ENCODE data around the gene ASTN2. TPM values are rescaled to one million over a fixed set of nuclear protein-coding genes. Genes with fewer than 3 reads are reported as not detected.

ASTN2 gene
- total and polyA plus RNA-seq, 2 experiments from 2014 or later: 7.0 to 24.6 TPM

- H3K27me3 Mint-ChIP-seq (ENCODE audit: insufficient read depth, low read depth, poor library complexity): no peaks in the 10 kb centered on the region
- Histone ChIP-seq H3F3A (replicated peaks; ENCODE audit: low read depth) (no peaks in the 10 kb centered on the region), H3K4me1 (ENCODE audit: insufficient read depth) (peaks cover 17% of the 10 kb centered on the region), H3K36me3 (ENCODE audit: insufficient read depth) (no peaks in the 10 kb centered on the region), H3K79me2 (replicated peaks; ENCODE audit: insufficient read depth) (no peaks in the 10 kb centered on the region), H3K9me2 (ENCODE audit: insufficient read depth) (no peaks in the 10 kb centered on the region), H3K27ac (ENCODE audit: low read depth) (no peak overlapping the region), H4K20me1 (replicated peaks; ENCODE audit: insufficient read depth) (no peaks in the 10 kb centered on the region; the same call in none of the 2 replicates), H2AFZ (no peak overlapping the region), H3K4me3 (no peak overlapping the region), H3K4me2 (no peak overlapping the region), H3K27me3 (ENCODE audit: insufficient read depth) (no peaks in the 10 kb centered on the region)
- peaks cover 26% of the 10 kb centered on the region for H3K4me1 Mint-ChIP-seq
- no peak overlapping the region for H3K4me3 Mint-ChIP-seq
- no peak overlapping the region for H3K27ac Mint-ChIP-seq
- no peak for TF ChIP-seq CTCF (conservative IDR thresholded peaks at IDR 0.05; ENCODE audit: low read depth in 2 of 2)
- no peak for TF ChIP-seq ZNF331 (CRISPR knock-in tag; IDR thresholded peaks at IDR 0.05; ENCODE audit: low read depth)
- TF ChIP-seq JUNB (IDR thresholded peaks at IDR 0.05; ENCODE audit: unreplicated experiment): no peak
- no peak for TF ChIP-seq REST (IDR thresholded peaks at IDR 0.05; ENCODE audit: unreplicated experiment)
- TF ChIP-seq POLR2AphosphoS5 (IDR thresholded peaks at IDR 0.05; ENCODE audit: low read depth): no peak
- no peak for TF ChIP-seq EZH2phosphoT487 (IDR thresholded peaks at IDR 0.05; ENCODE audit: unreplicated experiment)
- TF ChIP-seq ETS1 (IDR thresholded peaks at IDR 0.05): no peak
- no peak for TF ChIP-seq NANOG (IDR thresholded peaks at IDR 0.05; ENCODE audit: borderline replicate concordance)
- no peak for TF ChIP-seq EZH2 (IDR thresholded peaks at IDR 0.05; ENCODE audit: low read depth, unreplicated experiment)
- TF ChIP-seq STAT1 (IDR thresholded peaks at IDR 0.05; ENCODE audit: unreplicated experiment): no peak
- TF ChIP-seq ZNF462 (CRISPR knock-in tag; IDR thresholded peaks at IDR 0.05): no peak
- no peak for TF ChIP-seq CREB1 (CRISPR knock-in tag; IDR thresholded peaks at IDR 0.05; ENCODE audit: low read depth)
- DNase-seq (ENCODE audit: low spot score) (no peak), ATAC-seq (no peak)
- no peaks in the 10 kb centered on the region for H3K36me3 Mint-ChIP-seq (ENCODE audit: low read depth)
- no peaks in the 10 kb centered on the region for H3K9me3 Mint-ChIP-seq
Observed at GRCh38 chr9:117300371-117301110, 114.3 kb downstream of the ASTN2 start.

Data from GM23338 (cell line).